A549 treated with Mapracorat at 1 μM for 4 hours (cell line): ENCODE results near the gene UNC119. TPM values are rescaled to one million over a fixed set of nuclear protein-coding genes. Genes with fewer than 3 reads are reported as not detected.

ENCODE experiments used
- total RNA-seq: library from RNA; stranded (reverse); fragments of 200-300 nt; extraction: Qiagen RNA extraction; gene quantifications from 5 replicates; pipeline ENCODE4 v1.2.3, GENCODE V29; 2022

Gene UNC119
- 24.1 to 32.8 TPM (median 30.7 TPM) in 5 replicates for total RNA-seq

DNA sequence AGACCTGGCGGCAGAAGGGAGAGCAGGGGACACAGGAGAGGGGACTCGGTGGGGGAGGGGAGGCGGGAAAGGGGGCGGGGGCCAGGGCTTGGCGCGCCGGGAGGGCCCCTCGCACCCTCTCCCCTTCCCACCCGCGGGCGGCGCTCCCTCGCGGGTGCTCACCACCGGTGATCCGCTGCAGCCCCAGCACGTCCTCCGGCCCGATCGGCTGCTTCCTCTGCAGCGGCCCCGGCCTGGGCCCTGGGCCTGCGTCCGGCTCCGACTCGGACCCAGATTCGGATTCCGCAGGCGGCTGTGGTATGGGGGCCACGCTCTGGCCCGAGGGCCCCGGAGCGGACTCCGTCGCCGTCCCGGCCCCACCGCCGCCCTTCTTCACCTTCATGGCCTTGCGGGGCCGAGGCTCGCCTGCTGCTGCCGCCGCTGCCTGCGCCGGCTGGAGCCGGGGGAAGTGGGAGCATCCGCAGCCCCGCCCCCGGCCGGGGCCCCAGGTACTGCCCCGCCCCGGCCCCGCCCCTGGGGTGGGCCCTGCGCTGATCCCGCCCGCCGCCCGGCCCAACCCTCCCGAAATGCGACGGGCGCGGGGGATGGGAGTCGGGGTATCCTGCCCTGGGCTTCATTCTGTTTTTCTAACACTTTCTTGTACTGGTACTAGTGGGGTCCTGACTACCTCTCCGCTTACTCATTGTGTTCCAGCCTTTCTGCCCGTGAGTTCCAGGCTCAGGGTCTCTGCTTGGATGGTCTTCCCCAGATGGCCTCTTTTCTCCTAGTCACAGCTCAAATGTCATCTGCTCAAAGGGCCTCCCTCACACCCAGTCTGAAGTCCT is at the start of gene UNC119:
Gene UNC119, minus strand, starts transcription at position 449 of the 824 bp plus-strand sequence. Its CDS starts 67 bp downstream, at position 382.

DNA sequence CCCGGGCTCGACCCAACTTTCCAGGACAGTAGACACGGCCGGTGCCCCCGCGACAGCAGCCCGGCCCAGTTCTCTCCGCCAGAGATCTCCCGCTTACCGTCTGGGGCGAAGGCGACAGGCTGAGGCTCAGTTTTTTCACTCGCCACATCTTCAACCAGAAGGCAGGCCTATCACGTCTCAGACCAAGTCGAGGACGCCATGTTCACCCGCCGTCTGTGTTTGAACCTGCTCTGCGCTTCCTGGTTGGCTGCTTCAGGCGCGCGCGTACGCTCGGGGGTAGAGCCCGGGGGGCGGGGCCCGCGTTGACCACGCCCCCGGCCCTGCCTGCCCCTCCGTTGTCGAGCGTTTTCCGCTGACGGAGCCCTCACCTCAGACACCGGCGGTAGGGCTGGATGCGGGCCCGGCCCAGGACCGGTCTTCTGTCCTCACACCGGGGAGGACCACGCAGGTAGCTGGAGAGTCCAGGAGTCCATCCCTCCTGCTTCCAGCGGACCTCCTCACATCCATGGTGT is 46.4 kb upstream of the UNC119 start, which contains the start of gene SPAG5:
Gene SPAG5, minus strand, starts transcription at position 227 of the 512 bp plus-strand sequence. Its CDS starts 79 bp downstream, at position 148.

DNA sequence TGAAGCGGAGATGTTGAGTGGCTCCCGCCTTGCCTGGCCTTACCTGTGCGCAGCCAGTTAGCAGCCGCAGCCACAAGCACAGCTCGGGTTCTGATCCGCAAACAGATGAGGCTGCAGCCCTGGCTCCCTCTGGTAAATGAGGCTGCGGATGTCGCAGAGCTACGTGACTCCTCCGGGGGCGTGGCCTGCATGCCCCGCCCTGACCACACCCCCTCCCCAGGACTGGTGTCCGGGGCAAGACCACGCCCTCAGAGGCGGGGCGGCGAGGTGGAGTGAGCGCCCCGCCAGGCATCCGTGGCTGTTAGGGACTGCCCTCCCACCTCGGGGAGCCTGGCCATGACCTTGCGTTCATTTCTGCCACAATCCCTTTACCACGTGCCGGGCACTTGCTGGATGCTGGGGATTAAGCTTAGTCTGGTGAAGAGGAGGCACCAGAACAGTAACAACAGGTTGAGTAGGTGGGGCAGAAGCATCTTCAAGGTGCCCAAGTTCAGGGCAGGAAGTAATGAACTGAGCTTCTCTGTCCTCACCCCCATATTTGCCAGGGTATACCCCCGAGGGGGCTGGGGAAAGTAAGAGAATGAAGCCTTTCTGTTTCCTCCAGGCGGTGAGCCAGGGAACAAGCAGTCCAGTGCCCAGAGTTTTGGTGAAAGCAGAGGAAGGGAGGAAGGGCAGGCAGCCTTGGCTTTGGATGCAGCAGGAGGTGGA is 24.5 kb upstream of the UNC119 start, which contains the start of gene ALDOC:
Gene ALDOC, minus strand, starts transcription at position 138 of the 708 bp plus-strand sequence. CDS start 1,363 bp downstream, outside the sequence.

DNA sequence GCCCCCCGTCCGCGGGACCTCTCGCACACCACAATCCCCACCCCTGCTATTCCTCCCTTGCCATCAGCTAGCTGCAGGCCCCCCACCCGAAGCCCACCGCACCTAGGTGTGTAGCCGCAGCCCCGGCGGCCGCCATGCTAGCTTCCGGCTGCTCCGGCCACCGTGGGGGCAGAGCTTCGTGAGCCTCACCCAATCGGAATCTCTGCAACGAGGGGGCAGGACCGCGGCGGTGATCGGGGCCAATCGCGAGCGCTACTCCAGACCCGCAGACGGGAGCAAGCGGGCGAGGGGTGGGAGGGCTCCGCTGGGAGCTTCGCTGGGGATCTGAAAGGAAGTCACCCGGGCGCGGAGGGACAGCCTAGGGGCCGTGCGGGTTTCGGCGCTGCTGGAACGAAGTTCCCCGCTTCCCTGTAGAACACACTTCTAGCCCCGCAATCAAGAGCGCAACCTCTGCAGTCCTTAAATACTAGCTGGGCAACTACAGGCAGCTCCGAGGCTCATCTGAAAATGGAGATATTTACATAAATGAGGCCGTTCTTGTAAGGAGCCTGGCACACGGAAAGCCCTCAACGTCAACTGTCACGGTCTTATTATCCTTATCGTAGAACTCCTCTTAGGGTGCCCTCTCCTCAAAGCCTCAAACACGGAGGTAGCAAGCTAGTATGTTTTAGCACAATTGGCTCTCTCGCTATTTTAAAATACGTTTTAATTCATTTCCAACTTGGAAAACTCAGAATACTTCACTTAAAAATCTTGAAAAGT is 19.1 kb upstream of the UNC119 start, which contains the start of gene PIGS:
Gene PIGS, minus strand, starts transcription at position 164 of the 762 bp plus-strand sequence. Its CDS starts 28 bp downstream, at position 136.

DNA sequence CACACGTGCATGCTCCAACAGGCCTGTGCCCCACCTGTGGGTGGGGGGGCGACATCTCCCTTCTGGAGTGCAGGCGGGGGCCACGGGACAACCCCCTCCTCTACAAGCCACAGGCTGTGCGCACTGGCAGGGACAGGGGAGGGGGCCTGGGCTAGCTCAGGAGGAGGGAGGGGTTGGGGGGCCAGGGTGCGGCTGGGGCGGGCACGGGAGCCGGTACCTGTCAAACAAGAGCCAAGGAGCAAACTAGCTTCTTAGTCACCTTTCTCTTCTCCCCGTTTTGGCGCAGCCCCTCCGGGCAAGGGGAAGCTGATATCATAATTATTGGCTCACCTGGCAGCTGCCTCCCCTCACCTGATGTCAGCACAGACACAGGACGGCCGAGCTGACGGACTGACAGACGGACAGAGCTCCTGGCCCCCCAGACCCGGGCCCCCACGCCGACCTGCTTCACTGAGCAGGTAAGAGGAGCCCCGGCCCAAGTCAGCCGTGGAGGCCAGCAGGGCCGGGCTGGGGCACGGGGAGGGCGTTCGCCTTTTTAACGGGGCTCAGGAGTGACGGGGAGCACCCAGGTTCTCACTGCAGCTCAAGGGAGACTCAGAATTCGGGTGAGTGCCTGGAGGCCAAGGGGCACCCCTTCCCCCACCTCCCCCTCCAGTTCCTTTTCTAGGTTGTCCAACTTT is 46.3 kb downstream of the UNC119 start, which contains the start of gene FOXN1:
Gene FOXN1, plus strand, starts transcription at position 363 of the 680 bp plus-strand sequence. CDS start 17,622 bp downstream, outside the sequence.

Other genes with a start within 250 kb of the UNC119 start
- gene TMEM97, start 233.4 kb downstream of the UNC119 start, total RNA-seq = 39.9 to 48.5 TPM (median 45.3 TPM) in 5 replicates
- gene IFT20, start 217.2 kb downstream of the UNC119 start, total RNA-seq = 51.7 to 57.4 TPM (median 53.9 TPM) in 5 replicates
- gene TNFAIP1, start 216.9 kb downstream of the UNC119 start, total RNA-seq = 43.5 to 54.2 TPM (median 49.7 TPM) in 5 replicates
- gene POLDIP2, start 195.1 kb downstream of the UNC119 start, total RNA-seq = 141 to 166 TPM (median 163 TPM) in 5 replicates
- gene SEBOX, start 187.4 kb downstream of the UNC119 start, total RNA-seq = not detected in 5 replicates
- 15.7 to 22.7 TPM (median 20.1 TPM) in 5 replicates for gene VTN, start 182.3 kb downstream of the UNC119 start, total RNA-seq
- 5.1 to 7.1 TPM (median 5.6 TPM) in 5 replicates for gene SARM1, start 180.9 kb downstream of the UNC119 start, total RNA-seq
- gene SLC46A1, start 146.4 kb downstream of the UNC119 start, total RNA-seq = 14.1 to 22.0 TPM (median 19.5 TPM) in 5 replicates
- 0.12 to 0.19 TPM (median 0.17 TPM) in 4 of 5 replicates, not detected in the other for gene SLC13A2, start 79.0 kb downstream of the UNC119 start, total RNA-seq
- 0.04 to 0.08 TPM (median 0.06 TPM) in 3 of 5 replicates, not detected in the others for gene FOXN1, start 46.3 kb downstream of the UNC119 start, total RNA-seq
- 54.1 to 62.3 TPM (median 59.6 TPM) in 5 replicates for gene PIGS, start 18.9 kb upstream of the UNC119 start, total RNA-seq
- gene ALDOC, start 24.3 kb upstream of the UNC119 start, total RNA-seq = 1.6 to 2.4 TPM (median 2.1 TPM) in 5 replicates
- gene SPAG5, start 46.4 kb upstream of the UNC119 start, total RNA-seq = 73.4 to 82.5 TPM (median 76.4 TPM) in 5 replicates
- gene RSKR, start 61.6 kb upstream of the UNC119 start, total RNA-seq = 2.5 to 5.1 TPM (median 4.1 TPM) in 5 replicates
- 52.1 to 72.8 TPM (median 58.9 TPM) in 5 replicates for gene BLTP2, start 92.5 kb upstream of the UNC119 start, total RNA-seq
- gene SDF2, start 109.3 kb upstream of the UNC119 start, total RNA-seq = 76.6 to 84.1 TPM (median 79.5 TPM) in 5 replicates
- 63.2 to 74.0 TPM (median 72.8 TPM) in 5 replicates for gene SUPT6H, start 109.6 kb upstream of the UNC119 start, total RNA-seq
- gene PROCA1, start 159.3 kb upstream of the UNC119 start, total RNA-seq = 0.94 to 1.5 TPM (median 1.3 TPM) in 5 replicates
- gene RAB34, start 165.2 kb upstream of the UNC119 start, total RNA-seq = 206 to 245 TPM (median 234 TPM) in 5 replicates
- 2,043 to 2,209 TPM (median 2,092 TPM) in 5 replicates for gene RPL23A, start 167.4 kb upstream of the UNC119 start, total RNA-seq
- gene TLCD1, start 173.6 kb upstream of the UNC119 start, total RNA-seq = 34.3 to 51.2 TPM (median 45.0 TPM) in 5 replicates
- 3.1 to 5.0 TPM (median 4.1 TPM) in 5 replicates for gene NEK8, start 176.2 kb upstream of the UNC119 start, total RNA-seq
- gene TRAF4, start 191.4 kb upstream of the UNC119 start, total RNA-seq = 59.0 to 90.5 TPM (median 85.4 TPM) in 5 replicates